ENCODE results near the gene USP33.
"Not testable (repeated sequence)": the region's sequence is repeated elsewhere in the genome, so short reads cannot be mapped to it uniquely, and the experiment has no call there.

USP33 gene

DNA sequence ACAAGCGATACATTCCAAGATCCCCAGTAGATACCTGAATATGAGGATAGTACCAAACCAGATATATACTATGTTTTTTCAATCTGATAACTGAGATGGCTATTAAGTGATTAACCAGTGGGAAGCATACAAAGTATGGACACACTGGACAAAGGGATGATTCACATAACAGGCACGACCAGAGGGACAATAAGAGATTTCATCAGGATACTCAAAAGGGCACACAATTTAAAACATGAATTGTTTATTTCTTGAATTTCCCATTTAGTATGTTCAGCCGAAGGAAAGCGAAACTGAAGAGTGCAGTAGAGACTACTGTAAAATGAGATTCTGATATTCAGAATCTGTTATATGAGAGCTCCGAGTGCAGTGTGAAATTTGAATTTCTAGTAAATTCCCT, 87.8 kb downstream of the USP33 start:
- DNase-seq (ENCODE audit: low read depth), result no peak

DNA sequence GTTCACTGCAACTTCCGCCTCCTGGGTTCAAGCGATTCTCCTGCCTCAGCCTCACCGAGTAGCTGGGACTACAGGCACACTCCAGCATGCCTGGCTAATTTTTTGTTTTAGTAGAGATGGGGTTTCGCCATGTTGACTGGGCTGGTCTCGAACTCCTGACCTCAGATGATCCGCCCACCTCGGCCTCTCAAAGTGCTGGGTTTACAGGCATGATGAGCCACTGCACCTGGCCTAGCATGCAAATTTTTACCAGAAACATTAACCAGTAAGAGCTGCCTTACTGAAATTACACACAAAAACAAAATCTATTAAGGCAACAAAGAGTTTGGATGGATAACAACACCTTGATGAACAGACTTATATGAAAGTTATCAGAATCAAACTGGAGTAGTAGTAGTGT, 89.3 kb downstream of the USP33 start:
- no peak for DNase-seq (ENCODE audit: low read depth)

DNA sequence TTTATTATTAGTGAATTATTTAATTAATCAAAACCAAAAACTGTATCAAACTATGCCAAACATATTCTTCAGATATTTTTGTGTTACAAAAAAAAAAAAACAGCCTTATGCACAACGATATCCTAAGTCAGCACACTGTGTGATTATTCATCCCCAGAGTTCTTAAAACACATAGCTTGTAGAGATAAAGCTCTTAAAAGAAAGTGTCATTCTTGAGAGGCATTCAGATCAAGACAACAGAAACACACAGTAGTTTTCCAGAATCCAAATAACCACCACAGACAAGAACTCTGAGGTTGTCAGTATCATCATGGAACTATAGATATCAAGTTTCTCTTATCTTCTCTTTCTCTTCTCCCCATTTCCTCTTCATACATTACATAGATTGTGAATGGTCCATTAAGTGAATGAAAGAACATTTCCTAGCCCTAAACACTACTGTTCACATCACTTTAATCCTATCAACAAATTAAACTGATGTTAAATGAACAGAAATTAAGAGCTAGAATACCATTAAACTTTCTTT, 90.7 kb downstream of the USP33 start:
- no peak for DNase-seq (ENCODE audit: low read depth)

DNA sequence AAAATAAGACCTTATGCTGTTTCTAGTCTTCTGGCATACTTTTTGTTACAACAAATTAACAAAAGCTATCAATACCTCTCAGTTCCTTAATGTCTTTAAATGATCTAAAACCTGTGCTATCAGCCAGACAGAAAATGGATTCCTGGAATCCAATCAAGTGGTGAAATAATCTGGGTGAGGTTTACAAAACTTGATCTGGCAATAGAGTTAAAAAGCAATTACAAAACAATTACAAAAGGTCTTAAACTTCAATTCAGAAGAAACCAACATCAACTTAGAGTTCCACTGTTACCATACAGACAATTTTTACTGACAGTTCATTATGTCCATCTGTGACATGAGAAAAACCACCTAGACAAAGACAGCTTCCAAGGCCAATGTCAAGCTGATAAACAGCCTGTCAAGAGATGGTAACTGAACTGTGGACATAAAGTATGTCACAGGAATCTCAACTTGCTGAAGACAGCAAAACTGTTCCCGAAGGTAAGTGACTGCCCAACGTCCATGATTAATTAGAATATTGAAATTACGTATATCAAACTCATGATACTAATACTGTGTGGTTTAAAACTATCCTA, 94.6 kb downstream of the USP33 start:
- no peak for DNase-seq (ENCODE audit: low read depth)

DNA sequence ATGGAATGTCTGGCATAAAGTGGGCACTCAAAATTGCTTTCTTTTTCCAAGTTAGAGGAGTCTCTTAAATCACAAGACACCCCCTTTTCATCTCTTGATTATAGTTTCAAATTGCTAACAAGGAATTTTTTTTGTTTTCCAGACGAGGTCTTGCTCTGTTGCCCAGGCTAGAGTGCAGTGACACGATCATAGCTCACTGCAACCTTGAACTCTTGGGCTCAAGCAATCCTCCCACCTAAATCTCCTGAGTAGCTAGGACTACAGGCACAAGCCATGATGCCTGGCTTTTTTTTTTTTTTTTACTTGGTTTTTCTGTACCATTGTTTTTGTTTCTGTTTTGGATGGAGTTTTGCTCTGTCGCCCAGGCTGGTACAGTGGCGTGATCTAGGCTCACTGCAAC, 98.0 kb downstream of the USP33 start:
- no peak for DNase-seq (ENCODE audit: low read depth)

DNA sequence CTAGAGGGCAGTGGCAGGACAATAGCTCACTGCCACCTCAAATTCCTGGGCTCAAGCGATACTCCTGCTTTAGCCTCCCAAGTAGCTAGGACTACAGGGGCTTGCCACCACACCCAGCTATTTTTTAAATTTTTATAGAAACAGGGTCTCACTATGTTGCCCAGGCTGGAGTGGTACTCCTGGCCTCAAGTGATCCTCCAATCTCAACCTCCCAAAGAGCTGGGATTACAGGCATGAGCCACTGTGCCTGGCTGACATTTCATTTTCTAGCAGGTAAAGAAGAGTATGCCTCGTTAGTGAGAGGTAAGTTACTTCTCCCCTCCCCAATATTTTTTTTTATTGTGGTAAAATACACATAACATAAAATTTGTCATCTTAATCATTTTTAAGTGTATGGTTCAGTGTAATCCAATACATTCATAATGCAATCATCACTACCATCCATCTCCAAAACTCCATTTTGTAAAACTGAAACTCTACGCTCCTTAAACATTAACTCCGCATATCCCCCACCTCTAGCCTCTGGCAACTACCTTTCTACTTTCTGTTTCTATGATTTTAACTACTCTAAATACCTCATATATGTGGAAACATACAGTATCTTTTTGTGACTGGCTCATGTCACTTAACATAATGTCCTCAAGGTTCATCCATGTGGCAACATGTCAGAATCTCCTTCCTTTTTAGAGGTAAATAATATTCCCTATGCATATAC, 99.6 kb downstream of the USP33 start:
- DNase-seq (ENCODE audit: low read depth), result no peak

DNA sequence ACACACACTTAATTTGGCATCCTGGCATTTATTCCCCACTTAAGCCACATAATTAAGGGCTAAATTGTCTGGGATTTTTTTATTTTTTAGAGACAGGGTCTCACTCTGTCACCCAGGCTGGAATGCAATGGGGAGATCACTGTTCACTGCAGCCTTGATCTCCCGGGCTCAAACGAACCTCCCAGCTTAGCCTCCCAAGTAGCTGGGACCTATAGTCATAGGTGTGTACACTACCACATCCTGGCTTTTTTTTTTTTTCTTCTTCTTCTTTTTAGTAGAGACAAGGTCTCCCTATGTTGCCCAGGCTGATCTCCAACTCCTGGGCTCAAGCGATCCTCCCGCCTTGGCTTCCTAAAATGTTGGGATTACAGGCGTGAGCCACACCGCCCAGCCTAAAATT, 101.4 kb downstream of the USP33 start:
- DNase-seq (ENCODE audit: low read depth), result no peak

DNA sequence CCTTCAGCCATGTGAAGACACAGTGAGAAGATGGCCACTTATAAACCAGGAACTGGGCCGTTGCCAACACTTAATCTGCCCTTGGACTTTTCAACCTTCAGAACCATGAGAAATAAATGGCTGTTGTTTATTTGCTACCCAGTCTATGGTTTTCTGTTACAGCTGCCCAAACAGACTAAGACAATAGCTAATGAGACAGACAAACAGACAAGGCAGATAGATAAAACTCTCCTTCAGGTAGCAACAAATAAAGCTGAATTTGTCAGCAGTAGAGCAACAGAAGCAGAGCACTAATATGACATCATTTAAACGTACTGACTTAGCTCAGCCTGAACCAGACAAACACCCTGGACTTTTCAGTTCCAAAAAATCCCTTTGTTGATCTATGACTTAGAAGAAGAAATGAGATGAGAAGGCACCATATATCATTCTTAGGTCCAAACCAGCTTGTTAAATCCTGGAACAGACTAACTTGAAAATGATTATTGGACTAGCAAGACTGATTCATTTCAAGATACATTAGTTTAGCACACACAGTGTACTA, 104.1 kb downstream of the USP33 start:
- no peak for DNase-seq (ENCODE audit: low read depth)

DNA sequence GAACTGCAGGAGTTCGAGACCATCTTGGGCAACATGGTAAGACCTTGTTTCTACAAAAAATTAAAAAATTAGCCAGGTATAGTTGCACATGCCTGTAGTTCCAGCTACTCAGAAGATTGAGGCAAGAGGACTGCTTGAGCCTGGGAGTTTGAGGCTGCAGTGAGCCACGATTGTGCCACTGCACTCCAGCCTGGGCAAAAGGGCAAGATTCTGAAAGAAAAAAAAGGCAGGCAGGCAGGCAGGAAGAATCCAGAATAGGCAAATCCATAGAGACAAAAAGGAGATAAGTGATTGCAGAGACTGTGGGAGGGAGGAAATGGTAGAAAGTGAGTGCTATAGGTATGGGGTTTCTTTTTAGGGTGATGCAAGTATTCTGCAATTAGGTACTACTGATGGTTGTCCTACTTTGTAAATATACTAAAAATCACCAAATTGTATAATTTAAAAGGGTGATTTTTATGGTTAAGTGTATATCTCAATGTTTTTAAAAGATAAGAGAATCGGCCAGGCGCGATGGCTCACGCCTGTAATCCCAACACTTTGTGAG, 106.6 kb downstream of the USP33 start:
- DNase-seq (ENCODE audit: low read depth), result no peak

DNA sequence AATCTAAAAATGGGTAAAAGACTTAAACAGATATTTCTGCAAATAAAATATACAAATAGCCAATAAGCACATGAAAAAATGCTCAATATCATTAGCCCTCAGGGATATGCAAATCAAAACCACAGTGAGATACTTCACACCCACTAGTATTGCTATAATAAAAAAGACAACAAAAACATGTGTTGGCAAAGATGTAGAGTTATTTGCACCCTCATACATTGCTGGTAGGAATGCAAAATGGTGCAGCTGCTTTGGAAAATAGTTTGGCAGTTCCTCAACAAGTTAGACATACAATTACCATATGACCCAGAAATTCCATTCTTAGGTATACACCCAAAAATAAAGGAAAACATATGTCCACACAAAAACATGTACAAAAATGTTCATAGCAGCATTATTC, 107.4 kb downstream of the USP33 start:
- peak; percentile 67 for DNase-seq (ENCODE audit: low read depth)

DNA sequence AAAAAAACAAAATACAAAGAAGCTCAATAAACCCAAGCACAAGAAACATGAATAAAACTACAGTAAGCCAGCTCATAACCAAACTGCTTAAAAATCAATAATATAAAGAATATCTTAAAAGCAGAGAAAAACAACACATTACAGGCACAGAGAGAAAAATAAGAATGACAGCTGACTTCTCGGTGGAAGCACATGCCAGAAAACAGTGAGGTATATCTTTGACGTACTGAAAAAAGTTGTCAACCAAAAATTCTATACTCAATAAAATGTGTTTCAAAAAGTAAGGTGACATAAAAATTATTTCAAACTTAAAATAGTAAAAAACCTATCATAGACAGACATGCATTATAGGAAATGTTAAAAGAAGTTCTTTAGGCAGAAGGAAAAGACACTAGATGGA, 110.5 kb downstream of the USP33 start:
- no peak for DNase-seq (ENCODE audit: low read depth)

DNA sequence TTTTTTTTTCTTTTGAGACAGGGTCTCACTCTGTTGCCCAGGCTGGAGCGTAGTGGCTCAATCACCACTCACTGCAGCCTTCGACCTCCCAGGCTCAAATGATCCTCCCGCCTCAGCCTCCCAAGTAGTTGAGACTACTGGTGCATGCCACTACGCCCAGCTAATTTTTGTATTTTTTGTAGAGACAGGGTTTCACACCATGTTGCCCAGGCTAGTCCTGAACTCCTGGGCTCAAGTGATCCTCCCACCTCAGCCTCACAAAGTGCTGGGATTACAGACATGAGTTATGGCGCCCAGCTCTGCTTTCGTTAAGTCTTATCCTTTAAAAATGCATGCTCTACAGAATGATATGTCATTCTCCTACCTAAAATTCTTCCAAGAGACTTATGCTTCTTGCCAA, 113.4 kb downstream of the USP33 start:
- DNase-seq (ENCODE audit: low read depth), result not testable (repeated sequence)

All from HS-5 (cell line).